ENCODE measurements around the gene GALNS.

GRCh38 chr16:88810166-88810911 is 46.4 kb downstream of the GALNS start:
- TF ChIP-seq EZH2phosphoT487 (IDR thresholded peaks at IDR 0.05; ENCODE audit: borderline replicate concordance, low read depth, low read length) (no peak), CTCF (conservative IDR thresholded peaks at IDR 0.05; ENCODE audit: low read length) (no peak)
